Measurements from ENCODE around the gene C4orf50. TPM values are rescaled to one million over a fixed set of nuclear protein-coding genes. Genes with fewer than 3 reads are reported as not detected.

Gene C4orf50
- total and polyA plus RNA-seq, 2 of the 8 experiments (the other 6 are each of a cell fraction or from before 2014, with no cell fraction given) = 0.08 to 0.22 TPM

- TF ChIP-seq CHD7 (IDR thresholded peaks at IDR 0.05; ENCODE audit: insufficient replicate concordance, low read length) = no peak
- no peak for TF ChIP-seq EZH2 (IDR thresholded peaks at IDR 0.05; ENCODE audit: low read depth, low read length, severe bottlenecking)
- TF ChIP-seq POU5F1 (IDR thresholded peaks at IDR 0.05; ENCODE audit: low read depth, low read length) = no peak
Observed at GRCh38 chr4:5854929-5855328, 163.3 kb downstream of the C4orf50 start (continued).

Measured in H1 (cell line).